Measurements from ENCODE around the gene PLPPR3.

The PLPPR3 gene

GRCh38 chr19:858868-859843, 37.4 kb upstream of the PLPPR3 start, which contains the start of gene CFD:
Gene CFD, plus strand, starts transcription at chr19:859664. Its CDS starts 26 bp downstream, at chr19:859690.
- Histone ChIP-seq H3K36me3 (ENCODE audit: low read length) (no peaks in the 10 kb centered on the region), H3K4me3 (ENCODE audit: insufficient read depth, low read length, poor library complexity, severe bottlenecking) (no peak within 1 kb of the TSS), H3K9me3 (ENCODE audit: insufficient read depth, low read length) (no peaks in the 10 kb centered on the region), H3K27me3 (ENCODE audit: low read length) (no peaks in the 10 kb centered on the region), H4K20me1 (ENCODE audit: low read depth, low read length) (no peaks in the 10 kb centered on the region), H3K27ac (ENCODE audit: low read depth, low read length) (no peak within 1 kb of the TSS), H3K79me2 (ENCODE audit: insufficient read depth, low read length) (no peaks in the 10 kb centered on the region), H3F3A (ENCODE audit: insufficient read depth) (no peaks in the 10 kb centered on the region), H3K9me2 (replicated peaks; ENCODE audit: insufficient read depth, low read length) (no peaks in the 10 kb centered on the region), H3K4me2 (ENCODE audit: low read depth, low read length, poor library complexity, severe bottlenecking) (no peak within 1 kb of the TSS), H2AFZ (ENCODE audit: low read depth, low read length, severe bottlenecking) (no peak within 1 kb of the TSS), H3K9ac (ENCODE audit: low read length) (no peak within 1 kb of the TSS)
- TF ChIP-seq CTCF (IDR thresholded peaks at IDR 0.05; ENCODE audit: insufficient read depth, low read length, poor library complexity, severe bottlenecking) (no peak), EZH2phosphoT487 (conservative IDR thresholded peaks at IDR 0.05; ENCODE audit: low read length) (no peak)

GRCh38 chr19:858284-858683, 36.5 kb upstream of the PLPPR3 start:
- Histone ChIP-seq H3K4me3 (ENCODE audit: insufficient read depth, low read length, poor library complexity, severe bottlenecking) (no peak overlapping the region), H3K36me3 (ENCODE audit: low read length) (no peaks in the 10 kb centered on the region), H3K27me3 (ENCODE audit: low read length) (no peaks in the 10 kb centered on the region), H3K9me3 (ENCODE audit: insufficient read depth, low read length) (no peaks in the 10 kb centered on the region), H3K27ac (ENCODE audit: low read depth, low read length) (no peak overlapping the region), H3K4me2 (ENCODE audit: low read depth, low read length, poor library complexity, severe bottlenecking) (no peak overlapping the region), H3K79me2 (ENCODE audit: insufficient read depth, low read length) (no peaks in the 10 kb centered on the region), H3K9me2 (replicated peaks; ENCODE audit: insufficient read depth, low read length) (no peaks in the 10 kb centered on the region), H4K20me1 (ENCODE audit: low read depth, low read length) (no peaks in the 10 kb centered on the region), H3K9ac (ENCODE audit: low read length) (no peak overlapping the region), H2AFZ (ENCODE audit: low read depth, low read length, severe bottlenecking) (no peak overlapping the region), H3F3A (ENCODE audit: insufficient read depth) (no peaks in the 10 kb centered on the region)
- TF ChIP-seq CTCF (IDR thresholded peaks at IDR 0.05; ENCODE audit: insufficient read depth, low read length, poor library complexity, severe bottlenecking) (no peak), EZH2phosphoT487 (conservative IDR thresholded peaks at IDR 0.05; ENCODE audit: low read length) (no peak)

GRCh38 chr19:855566-856120, 33.9 kb upstream of the PLPPR3 start:
- Histone ChIP-seq H3K36me3 (ENCODE audit: low read length) (no peaks in the 10 kb centered on the region), H3K79me2 (ENCODE audit: insufficient read depth, low read length) (no peaks in the 10 kb centered on the region), H3K4me3 (ENCODE audit: insufficient read depth, low read length, poor library complexity, severe bottlenecking) (no peak overlapping the region), H3F3A (ENCODE audit: insufficient read depth) (no peaks in the 10 kb centered on the region), H3K9me2 (replicated peaks; ENCODE audit: insufficient read depth, low read length) (no peaks in the 10 kb centered on the region), H3K27me3 (ENCODE audit: low read length) (no peaks in the 10 kb centered on the region), H4K20me1 (ENCODE audit: low read depth, low read length) (no peaks in the 10 kb centered on the region), H2AFZ (ENCODE audit: low read depth, low read length, severe bottlenecking) (no peak overlapping the region), H3K9me3 (ENCODE audit: insufficient read depth, low read length) (no peaks in the 10 kb centered on the region), H3K9ac (ENCODE audit: low read length) (no peak overlapping the region), H3K27ac (ENCODE audit: low read depth, low read length) (no peak overlapping the region), H3K4me2 (ENCODE audit: low read depth, low read length, poor library complexity, severe bottlenecking) (no peak overlapping the region)
- TF ChIP-seq CTCF (IDR thresholded peaks at IDR 0.05; ENCODE audit: insufficient read depth, low read length, poor library complexity, severe bottlenecking) (no peak), EZH2phosphoT487 (conservative IDR thresholded peaks at IDR 0.05; ENCODE audit: low read length) (no peak)

Measured in SU-DHL-6 (cell line).